ENCODE results near the gene EGF.

Gene EGF

GRCh38 chr4:109985993-109986974 lies 73.6 kb downstream of the EGF start:
- H3K4me1 Mint-ChIP-seq (ENCODE audit: low read depth), result peaks cover 7% of the 10 kb centered on the region
- no peak for DNase-seq
- H3K4me3 Mint-ChIP-seq, result no peak overlapping the region
- H3K27me3 Mint-ChIP-seq, result peaks cover 5% of the 10 kb centered on the region
- H3K36me3 Mint-ChIP-seq (ENCODE audit: low read depth), result no peaks in the 10 kb centered on the region
- H3K27ac Mint-ChIP-seq, result no peak overlapping the region
- no peaks in the 10 kb centered on the region for H3K9me3 Mint-ChIP-seq

DNA sequence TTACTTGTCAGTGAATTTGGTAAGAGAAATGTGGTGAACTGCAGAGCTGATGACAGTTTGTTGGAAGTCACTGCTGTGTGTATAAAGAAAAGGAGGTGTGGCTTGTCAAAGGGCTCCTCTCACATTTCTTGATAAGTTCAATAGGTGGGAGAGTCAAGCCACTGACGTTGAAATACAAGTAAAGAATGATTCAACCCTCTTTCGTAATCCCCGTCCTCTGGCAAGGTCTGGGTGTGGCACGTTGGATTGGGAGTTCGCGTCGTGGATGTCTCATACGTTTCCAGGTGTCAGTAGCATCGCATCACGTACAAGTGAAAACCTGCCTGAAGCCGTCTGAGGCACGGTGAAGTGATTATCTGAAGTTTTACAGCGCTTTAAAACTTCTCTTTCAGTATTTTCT lies 76.4 kb downstream of the EGF start:
- DNase-seq, result no peak
- H3K36me3 Mint-ChIP-seq (ENCODE audit: low read depth), result no peaks in the 10 kb centered on the region
- no peaks in the 10 kb centered on the region for H3K9me3 Mint-ChIP-seq

DNA sequence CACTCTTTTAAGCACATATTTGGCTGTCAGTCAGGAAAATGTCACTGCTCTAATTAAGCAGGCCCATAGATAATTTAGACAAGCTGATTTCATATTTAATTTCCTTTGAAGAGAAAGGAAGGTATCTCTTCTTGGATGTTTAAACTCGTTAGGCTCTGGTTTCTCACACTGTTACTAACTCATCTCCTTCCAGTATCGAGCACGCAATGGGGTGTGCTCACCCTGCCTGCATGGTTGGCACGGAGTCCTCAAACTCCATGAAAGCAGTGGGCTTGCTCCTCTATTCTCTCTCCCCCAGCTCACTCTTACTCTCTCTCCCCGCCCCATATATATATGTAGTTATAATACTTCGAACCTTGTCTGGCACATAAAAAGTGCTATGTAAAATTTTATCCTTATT lies 76.9 kb downstream of the EGF start:
- H3K4me1 Mint-ChIP-seq (ENCODE audit: low read depth), result peaks cover 15% of the 10 kb centered on the region
- no peaks in the 10 kb centered on the region for H3K9me3 Mint-ChIP-seq
- H3K36me3 Mint-ChIP-seq (ENCODE audit: low read depth), result no peaks in the 10 kb centered on the region
- peaks cover 14% of the 10 kb centered on the region for H3K27me3 Mint-ChIP-seq
- H3K27ac Mint-ChIP-seq, result no peak overlapping the region
- DNase-seq, result no peak
- H3K4me3 Mint-ChIP-seq, result no peak overlapping the region

More for the DNA sequence above, 76.4 kb downstream of the EGF start:
- peaks cover 13% of the 10 kb centered on the region for H3K27me3 Mint-ChIP-seq
- H3K4me3 Mint-ChIP-seq, result no peak overlapping the region
- H3K4me1 Mint-ChIP-seq (ENCODE audit: low read depth), result peaks cover 9% of the 10 kb centered on the region
- H3K27ac Mint-ChIP-seq, result no peak overlapping the region

DNA sequence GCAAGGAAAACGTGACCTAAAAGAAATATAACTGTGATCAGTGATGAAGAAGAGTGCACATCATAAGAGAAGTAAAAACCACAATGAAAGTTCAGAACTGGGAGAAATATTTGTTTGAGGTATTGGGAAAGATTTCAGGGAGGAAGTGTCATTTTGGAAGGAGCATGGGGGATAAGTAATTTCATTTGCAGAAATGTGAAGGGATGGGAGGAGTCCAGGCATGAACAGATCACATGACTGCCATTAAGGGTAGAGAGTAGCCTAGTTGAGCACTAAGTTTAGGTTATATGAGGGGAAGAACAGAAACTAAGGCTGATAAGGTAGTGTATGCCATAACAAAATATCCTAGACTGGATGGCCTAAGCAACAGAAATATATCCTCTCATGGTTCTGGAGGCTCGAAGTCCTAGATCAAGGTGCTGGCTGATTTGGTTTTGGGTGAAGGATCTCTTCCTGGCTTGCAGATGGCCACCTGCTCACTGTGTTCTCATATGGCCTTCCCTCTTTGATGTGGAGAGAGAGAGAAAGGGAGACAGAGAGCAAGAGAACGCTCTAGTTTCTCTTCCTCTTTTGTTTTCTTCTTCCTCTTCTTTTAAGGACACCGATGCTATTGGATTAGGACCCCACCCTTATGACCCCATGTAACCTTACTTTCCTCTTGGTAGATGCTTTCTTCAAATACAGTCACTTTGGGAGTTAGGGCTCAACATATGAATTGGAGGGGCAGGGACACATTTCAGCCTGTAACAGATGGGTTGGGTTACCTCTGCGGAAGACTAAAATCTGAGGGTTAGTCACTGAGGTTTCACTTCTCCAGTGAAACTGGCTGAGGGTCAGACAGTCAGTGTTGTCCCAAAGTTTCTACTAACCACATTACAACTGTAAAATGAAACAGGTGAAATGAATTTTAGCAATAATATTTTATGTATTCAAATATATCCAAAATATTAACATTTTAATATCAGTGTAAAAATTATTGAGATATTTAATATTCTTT lies 77.9 kb downstream of the EGF start:
- no peaks in the 10 kb centered on the region for H3K9me3 Mint-ChIP-seq
- H3K4me3 Mint-ChIP-seq, result no peak overlapping the region
- no peak overlapping the region for H3K27ac Mint-ChIP-seq
- H3K36me3 Mint-ChIP-seq (ENCODE audit: low read depth), result no peaks in the 10 kb centered on the region
- H3K4me1 Mint-ChIP-seq (ENCODE audit: low read depth), result peaks cover 22% of the 10 kb centered on the region
- no peak for DNase-seq
- H3K27me3 Mint-ChIP-seq, result peaks cover 21% of the 10 kb centered on the region

- Mint-ChIP-seq H3K27me3 (peaks cover 29% of the 10 kb centered on the region), H3K36me3 (ENCODE audit: low read depth) (no peaks in the 10 kb centered on the region), H3K4me3 (no peak overlapping the region), H3K9me3 (no peaks in the 10 kb centered on the region), H3K4me1 (ENCODE audit: low read depth) (peaks cover 22% of the 10 kb centered on the region), H3K27ac (no peak overlapping the region)
- no peak for DNase-seq
These were observed 80.4 kb downstream of the EGF start for GRCh38 chr4:109993116-109993515.

DNA sequence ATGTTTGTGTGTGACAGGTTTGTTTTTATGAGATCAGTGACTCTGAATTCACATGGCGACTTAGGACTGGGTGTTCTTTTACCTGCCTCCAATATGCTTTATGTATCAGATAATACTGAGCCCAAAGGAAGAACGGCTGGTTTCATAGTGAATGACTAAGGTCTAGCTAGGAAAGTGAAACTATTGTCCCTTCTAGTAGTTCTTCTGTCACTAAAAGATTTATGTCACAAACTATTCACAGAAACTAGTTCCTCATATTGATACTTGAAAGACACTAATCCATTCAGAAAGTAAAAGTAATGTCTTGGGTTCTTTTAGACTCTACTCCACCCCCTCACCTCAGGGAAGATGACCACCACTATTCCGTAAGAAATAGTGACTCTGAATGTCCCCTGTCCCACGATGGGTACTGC lies 81.7 kb downstream of the EGF start:
- Mint-ChIP-seq H3K9me3 (no peaks in the 10 kb centered on the region), H3K27me3 (peaks cover 27% of the 10 kb centered on the region), H3K4me3 (no peak overlapping the region), H3K4me1 (ENCODE audit: low read depth) (peaks cover 22% of the 10 kb centered on the region), H3K36me3 (ENCODE audit: low read depth) (no peaks in the 10 kb centered on the region), H3K27ac (no peak overlapping the region)
- no peak for DNase-seq

DNA sequence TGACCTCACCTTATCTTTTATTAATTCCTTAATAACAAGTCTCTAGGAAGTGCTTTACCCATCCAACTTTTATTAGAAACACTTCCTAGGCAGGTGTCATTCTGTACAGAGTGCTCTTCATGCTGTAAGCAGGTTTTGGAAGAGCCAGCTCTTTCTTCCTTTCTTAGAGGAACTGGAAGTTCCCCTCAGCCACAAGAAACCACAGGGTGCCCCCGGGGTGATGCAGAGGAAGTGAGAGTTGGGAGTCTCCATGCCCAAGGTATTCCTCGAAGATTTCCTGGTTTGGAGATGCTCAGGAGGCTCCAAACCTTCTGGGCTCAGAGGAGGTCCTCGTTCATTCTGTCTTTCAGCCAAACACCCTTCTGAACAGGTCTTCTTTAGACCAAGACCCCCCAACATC lies 83.8 kb downstream of the EGF start:
- no peak for DNase-seq
- Mint-ChIP-seq H3K27me3 (peaks cover 27% of the 10 kb centered on the region), H3K36me3 (ENCODE audit: low read depth) (no peaks in the 10 kb centered on the region), H3K4me1 (ENCODE audit: low read depth) (peaks cover 16% of the 10 kb centered on the region), H3K4me3 (no peak overlapping the region), H3K9me3 (no peaks in the 10 kb centered on the region), H3K27ac (no peak overlapping the region)

GRCh38 chr4:109998867-109999584 lies 86.3 kb downstream of the EGF start:
- H3K36me3 Mint-ChIP-seq (ENCODE audit: low read depth), result no peaks in the 10 kb centered on the region
- peaks cover 20% of the 10 kb centered on the region for H3K27me3 Mint-ChIP-seq
- no peak for DNase-seq
- peaks cover 18% of the 10 kb centered on the region for H3K4me1 Mint-ChIP-seq (ENCODE audit: low read depth)
- no peak overlapping the region for H3K27ac Mint-ChIP-seq
- H3K4me3 Mint-ChIP-seq, result no peak overlapping the region
- no peaks in the 10 kb centered on the region for H3K9me3 Mint-ChIP-seq

DNA sequence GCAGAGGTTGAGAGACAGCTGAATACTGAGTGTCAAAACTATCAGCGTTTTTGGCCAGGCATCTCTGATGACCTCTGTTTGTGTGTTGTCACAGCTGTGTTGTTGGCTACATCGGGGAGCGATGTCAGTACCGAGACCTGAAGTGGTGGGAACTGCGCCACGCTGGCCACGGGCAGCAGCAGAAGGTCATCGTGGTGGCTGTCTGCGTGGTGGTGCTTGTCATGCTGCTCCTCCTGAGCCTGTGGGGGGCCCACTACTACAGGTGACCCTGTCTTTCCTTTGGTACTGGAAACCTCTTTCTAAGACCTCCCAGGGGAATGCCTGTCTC lies 86.9 kb downstream of the EGF start:
- Mint-ChIP-seq H3K27me3 (peaks cover 19% of the 10 kb centered on the region), H3K27ac (no peak overlapping the region), H3K4me1 (ENCODE audit: low read depth) (peaks cover 17% of the 10 kb centered on the region), H3K36me3 (ENCODE audit: low read depth) (no peaks in the 10 kb centered on the region), H3K9me3 (no peaks in the 10 kb centered on the region), H3K4me3 (no peak overlapping the region)
- DNase-seq, result no peak

- H3K27me3 Mint-ChIP-seq, result peaks cover 4% of the 10 kb centered on the region
- H3K36me3 Mint-ChIP-seq (ENCODE audit: low read depth), result no peaks in the 10 kb centered on the region
- DNase-seq, result no peak
- H3K4me1 Mint-ChIP-seq (ENCODE audit: low read depth), result peaks cover 11% of the 10 kb centered on the region
- H3K9me3 Mint-ChIP-seq, result no peaks in the 10 kb centered on the region
- H3K4me3 Mint-ChIP-seq, result no peak overlapping the region
- no peak overlapping the region for H3K27ac Mint-ChIP-seq
These were observed 89.6 kb downstream of the EGF start for GRCh38 chr4:110002326-110002725.

DNA sequence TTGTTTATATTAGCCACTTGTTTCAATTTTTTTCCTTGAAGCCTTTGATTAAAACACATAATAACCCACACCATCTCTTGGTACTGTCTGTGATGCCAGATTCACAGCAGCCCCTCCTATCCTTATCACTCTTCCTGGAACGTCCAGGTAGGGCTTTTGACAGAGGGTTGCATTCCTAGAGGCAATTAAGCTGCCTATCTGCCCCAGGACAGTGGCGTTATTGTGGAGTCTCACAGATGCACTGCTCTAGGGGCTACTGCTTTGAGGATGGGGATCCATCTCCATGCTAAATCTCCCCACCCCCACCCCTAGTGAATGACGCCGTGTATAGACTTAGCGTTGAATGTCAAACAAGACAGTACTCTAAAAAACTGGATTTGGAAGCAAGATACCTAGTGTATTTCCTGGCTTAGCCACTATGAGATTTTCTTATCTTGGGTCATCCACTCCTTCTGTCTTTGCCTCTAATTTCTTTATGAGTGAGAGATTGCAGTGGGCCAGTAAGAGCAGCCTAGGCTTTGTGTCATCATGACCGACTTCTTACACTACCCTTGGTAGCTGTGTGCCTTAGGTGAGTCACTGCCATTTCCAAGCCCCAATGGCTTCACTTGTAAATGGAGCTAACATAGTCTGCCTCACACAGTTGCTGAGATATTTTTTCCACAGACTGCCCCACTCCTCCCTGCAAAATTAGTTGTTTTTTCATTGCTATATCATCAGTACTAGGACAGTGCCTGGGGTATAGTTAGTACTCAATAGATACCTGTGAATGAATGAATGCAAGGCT lies 90.9 kb downstream of the EGF start:
- Mint-ChIP-seq H3K9me3 (no peaks in the 10 kb centered on the region), H3K27me3 (peaks cover 2% of the 10 kb centered on the region), H3K4me1 (ENCODE audit: low read depth) (peaks cover 12% of the 10 kb centered on the region), H3K4me3 (no peak overlapping the region), H3K27ac (no peak overlapping the region), H3K36me3 (ENCODE audit: low read depth) (no peaks in the 10 kb centered on the region)
- DNase-seq, result no peak

- DNase-seq, result no peak
- Mint-ChIP-seq H3K4me3 (no peak overlapping the region), H3K27ac (no peak overlapping the region), H3K4me1 (ENCODE audit: low read depth) (peaks cover 12% of the 10 kb centered on the region), H3K9me3 (no peaks in the 10 kb centered on the region), H3K27me3 (no peaks in the 10 kb centered on the region), H3K36me3 (ENCODE audit: low read depth) (no peaks in the 10 kb centered on the region)
These were observed 91.9 kb downstream of the EGF start for GRCh38 chr4:110004556-110004955.

DNA sequence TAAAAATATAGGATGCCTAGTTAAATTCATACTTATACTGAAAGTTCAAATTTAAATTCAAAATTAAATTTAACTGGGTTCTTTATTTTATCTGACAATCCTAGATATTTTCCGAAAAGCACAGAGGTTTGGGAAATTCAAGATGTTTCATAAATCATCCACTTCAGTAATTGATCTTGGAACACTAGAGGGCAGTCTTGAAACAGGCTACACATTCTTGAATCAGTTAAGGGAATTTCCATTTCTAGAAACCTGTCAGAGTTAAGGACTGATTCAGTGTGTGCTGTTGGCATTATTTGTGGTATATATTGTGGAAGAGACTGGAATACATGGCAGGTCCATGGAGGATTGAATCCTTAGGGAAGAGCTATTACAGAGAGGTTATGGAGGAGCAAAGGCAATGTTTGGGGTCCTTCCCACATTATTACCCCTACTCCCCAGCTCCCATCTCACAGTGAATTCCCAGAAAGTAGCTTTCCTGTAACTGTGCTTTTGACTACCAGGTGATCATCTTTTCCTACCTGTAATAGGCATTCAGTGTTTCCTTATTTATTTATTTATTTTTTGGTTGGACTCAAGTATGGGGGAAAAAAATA lies 92.9 kb downstream of the EGF start:
- no peaks in the 10 kb centered on the region for H3K27me3 Mint-ChIP-seq
- H3K36me3 Mint-ChIP-seq (ENCODE audit: low read depth), result no peaks in the 10 kb centered on the region
- H3K27ac Mint-ChIP-seq, result no peak overlapping the region
- no peak overlapping the region for H3K4me3 Mint-ChIP-seq
- no peaks in the 10 kb centered on the region for H3K9me3 Mint-ChIP-seq
- DNase-seq, result no peak
- peaks cover 12% of the 10 kb centered on the region for H3K4me1 Mint-ChIP-seq (ENCODE audit: low read depth)
